ENCODE data around the gene LELP1. TPM values are rescaled to one million over a fixed set of nuclear protein-coding genes. Genes with fewer than 3 reads are reported as not detected.

The LELP1 gene
- total RNA-seq (not detected), polyA plus RNA-seq (not detected)

GRCh38 chr1:153203130-153203529 is at the start of gene LELP1:
TSS of gene LELP1 (plus strand) at chr1:153203430. CDS start at chr1:153204708, 1,278 bp downstream.
- Histone ChIP-seq H3K36me3 (no peaks in the 10 kb centered on the region), H3K27ac (no peak within 1 kb of the TSS), H3K4me1 (no peaks in the 10 kb centered on the region), H3K4me3 (no peak within 1 kb of the TSS), H3K27me3 (no peaks in the 10 kb centered on the region), H3K9me3 (no peaks in the 10 kb centered on the region)
- DNase-seq, result no peak
- intact Hi-C loops (cut with DNase I), result no loop called here
- 23 to 50% methylated on average over 1 of the region's 1 CpG for WGBS, 2 donors
- no peak for TF ChIP-seq POLR2A (IDR thresholded peaks at IDR 0.05)
- TF ChIP-seq CTCF (IDR thresholded peaks at IDR 0.05), result no peak

GRCh38 chr1:153155541-153155940 is 47.7 kb upstream of the LELP1 start:
- intact Hi-C loops (cut with DNase I), result no loop called here
- Histone ChIP-seq H3K4me1 (no peaks in the 10 kb centered on the region), H3K27me3 (no peaks in the 10 kb centered on the region), H3K27ac (no peak overlapping the region), H3K36me3 (no peaks in the 10 kb centered on the region), H3K4me3 (no peak overlapping the region), H3K9me3 (no peaks in the 10 kb centered on the region)
- 88 to 90% methylated on average over 2 of the region's 2 CpGs for WGBS, 2 donors
- DNase-seq, result no peak
- no peak for TF ChIP-seq CTCF (IDR thresholded peaks at IDR 0.05)
- no peak for TF ChIP-seq POLR2AphosphoS5 (IDR thresholded peaks at IDR 0.05)
- TF ChIP-seq POLR2A (IDR thresholded peaks at IDR 0.05), result no peak
- TF ChIP-seq EP300 (IDR thresholded peaks at IDR 0.05), result no peak

DNA sequence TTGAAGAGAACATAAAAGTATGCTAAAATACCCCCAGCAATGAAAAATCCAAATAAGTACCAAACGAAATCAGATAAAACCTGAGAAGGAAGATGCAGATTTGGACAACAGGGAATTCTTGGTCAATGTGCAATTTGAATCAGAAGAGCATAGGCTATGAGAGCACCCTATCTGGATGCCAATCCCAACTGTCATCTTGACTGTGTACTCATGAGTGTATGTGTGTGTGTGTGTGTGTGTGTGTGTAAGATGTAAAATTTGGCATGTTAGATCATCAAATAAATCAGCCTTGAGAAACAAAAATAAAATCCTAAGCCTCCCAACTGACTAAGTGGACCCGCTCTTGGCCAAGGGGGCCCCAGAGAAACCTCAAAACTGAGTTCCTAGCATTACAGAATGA is 34.5 kb upstream of the LELP1 start:
- no peaks in the 10 kb centered on the region for H3K9me3 ChIP-seq
- DNase-seq, result no peak
- TF ChIP-seq POLR2A (IDR thresholded peaks at IDR 0.05), result no peak
- TF ChIP-seq POLR2AphosphoS5 (IDR thresholded peaks at IDR 0.05), result no peak
- no peak for TF ChIP-seq EP300 (IDR thresholded peaks at IDR 0.05)
- no peak for TF ChIP-seq CTCF (IDR thresholded peaks at IDR 0.05)
- intact Hi-C loops (cut with DNase I), result no loop called here
- no peak overlapping the region for H3K27ac ChIP-seq
- no peaks in the 10 kb centered on the region for H3K4me1 ChIP-seq
- 61 to 75% methylated on average over 2 of the region's 2 CpGs for WGBS, 2 donors
- no peak overlapping the region for H3K4me3 ChIP-seq
- H3K36me3 ChIP-seq, result no peaks in the 10 kb centered on the region
- H3K27me3 ChIP-seq, result no peaks in the 10 kb centered on the region

DNA sequence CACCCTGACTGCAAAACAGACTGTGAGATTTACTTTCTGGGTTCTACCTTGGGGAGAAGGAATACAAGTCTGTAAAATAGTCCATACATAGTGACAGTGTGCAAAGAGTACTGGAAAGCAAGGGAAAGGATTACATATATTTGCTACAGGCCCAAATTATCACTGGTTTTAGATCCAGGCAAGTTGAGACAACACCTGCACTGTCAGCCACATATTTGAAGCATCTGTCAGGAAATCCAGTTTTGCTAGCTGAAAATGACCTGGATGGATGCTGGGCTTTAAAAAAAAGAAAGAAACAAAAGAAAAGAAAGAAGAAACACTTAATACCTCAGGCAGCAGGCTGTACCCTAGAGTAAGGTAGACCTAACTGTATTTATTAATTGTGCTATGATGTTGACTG is 28.6 kb upstream of the LELP1 start:
- Histone ChIP-seq H3K27me3 (no peaks in the 10 kb centered on the region), H3K4me1 (no peaks in the 10 kb centered on the region), H3K9me3 (no peaks in the 10 kb centered on the region), H3K27ac (no peak overlapping the region), H3K36me3 (no peaks in the 10 kb centered on the region), H3K4me3 (no peak overlapping the region)
- TF ChIP-seq POLR2A (IDR thresholded peaks at IDR 0.05), result no peak
- TF ChIP-seq EP300 (IDR thresholded peaks at IDR 0.05), result no peak
- TF ChIP-seq POLR2AphosphoS5 (IDR thresholded peaks at IDR 0.05), result no peak
- TF ChIP-seq CTCF (IDR thresholded peaks at IDR 0.05), result no peak
- intact Hi-C loops (cut with DNase I), result no loop called here
- DNase-seq, result no peak

- Histone ChIP-seq H3K9me3 (no peaks in the 10 kb centered on the region), H3K27ac (no peak overlapping the region), H3K4me1 (no peaks in the 10 kb centered on the region), H3K36me3 (no peaks in the 10 kb centered on the region), H3K4me3 (no peak overlapping the region), H3K27me3 (no peaks in the 10 kb centered on the region)
- DNase-seq, result no peak
- intact Hi-C loops (cut with DNase I), result no loop called here
- TF ChIP-seq EP300 (IDR thresholded peaks at IDR 0.05), result no peak
- no peak for TF ChIP-seq POLR2AphosphoS5 (IDR thresholded peaks at IDR 0.05)
- TF ChIP-seq POLR2A (IDR thresholded peaks at IDR 0.05), result no peak
- TF ChIP-seq CTCF (IDR thresholded peaks at IDR 0.05), result no peak
Measured at GRCh38 chr1:153178922-153179321, 24.3 kb upstream of the LELP1 start.
